Measurements from ENCODE around the gene HDC.

DNA sequence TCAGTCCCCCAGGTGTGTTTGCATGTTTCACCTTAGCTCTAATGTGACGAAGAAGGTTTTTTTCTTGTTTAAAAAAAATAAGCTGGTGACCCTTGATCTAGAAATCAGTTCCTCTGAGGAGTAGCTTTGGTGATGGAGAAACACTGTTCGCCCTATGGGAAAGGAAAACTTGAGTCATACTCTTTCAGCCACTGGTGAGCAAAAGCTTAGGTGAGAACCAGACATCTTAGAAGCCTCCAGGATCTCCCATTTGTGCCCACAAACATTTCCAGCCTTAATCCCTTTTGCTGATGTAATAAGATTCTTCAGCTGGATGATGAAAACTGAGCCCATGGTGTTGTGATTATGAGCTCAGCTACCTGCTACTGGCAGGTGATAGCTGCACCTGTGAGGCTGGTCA is 45.7 kb downstream of the HDC start:
- TF ChIP-seq, protein P1, sequence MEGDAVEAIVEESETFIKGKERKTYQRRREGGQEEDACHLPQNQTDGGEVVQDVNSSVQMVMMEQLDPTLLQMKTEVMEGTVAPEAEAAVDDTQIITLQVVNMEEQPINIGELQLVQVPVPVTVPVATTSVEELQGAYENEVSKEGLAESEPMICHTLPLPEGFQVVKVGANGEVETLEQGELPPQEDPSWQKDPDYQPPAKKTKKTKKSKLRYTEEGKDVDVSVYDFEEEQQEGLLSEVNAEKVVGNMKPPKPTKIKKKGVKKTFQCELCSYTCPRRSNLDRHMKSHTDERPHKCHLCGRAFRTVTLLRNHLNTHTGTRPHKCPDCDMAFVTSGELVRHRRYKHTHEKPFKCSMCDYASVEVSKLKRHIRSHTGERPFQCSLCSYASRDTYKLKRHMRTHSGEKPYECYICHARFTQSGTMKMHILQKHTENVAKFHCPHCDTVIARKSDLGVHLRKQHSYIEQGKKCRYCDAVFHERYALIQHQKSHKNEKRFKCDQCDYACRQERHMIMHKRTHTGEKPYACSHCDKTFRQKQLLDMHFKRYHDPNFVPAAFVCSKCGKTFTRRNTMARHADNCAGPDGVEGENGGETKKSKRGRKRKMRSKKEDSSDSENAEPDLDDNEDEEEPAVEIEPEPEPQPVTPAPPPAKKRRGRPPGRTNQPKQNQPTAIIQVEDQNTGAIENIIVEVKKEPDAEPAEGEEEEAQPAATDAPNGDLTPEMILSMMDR (IDR thresholded peaks at IDR 0.05), result no peak
- no peak for TF ChIP-seq POLR2AphosphoS5 (IDR thresholded peaks at IDR 0.05)

Data from upper lobe of left lung (tissue), 4 donors.